HG03196 (cell line): ENCODE measurements around the gene SLC24A1.
"Not testable (repeated sequence)": the region's sequence is repeated elsewhere in the genome, so short reads cannot be mapped to it uniquely, and the experiment has no call there.

Experiments used
- ATAC-seq: cut with Tn5 transposase; IDR thresholded peaks from one replicate; pipeline ENCODE4 v1.9.1; 2021; ENCODE audit not compliant: unreplicated experiment

The SLC24A1 gene

DNA sequence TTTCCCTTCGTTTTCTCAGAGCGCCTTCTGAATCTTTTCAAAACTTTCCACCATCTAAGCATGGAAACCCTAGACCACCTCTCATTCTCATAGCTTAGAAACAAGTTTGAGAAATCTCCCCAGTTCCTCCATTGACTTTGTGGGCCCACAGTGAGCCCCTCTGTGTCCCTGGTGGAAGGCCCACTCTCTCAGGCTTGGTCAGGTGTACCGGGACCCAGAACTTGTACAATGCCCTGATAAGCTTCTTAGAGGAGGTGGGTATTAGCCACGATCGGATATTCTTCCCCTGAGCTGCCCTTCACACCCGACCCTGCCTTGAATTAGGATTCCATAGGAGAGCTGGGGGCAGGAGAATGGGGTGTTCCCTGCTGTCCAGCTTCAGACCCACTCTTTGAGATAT, at the start of gene SLC24A1:
Gene SLC24A1, plus strand, starts transcription at position 301 of the 400 bp plus-strand sequence. CDS start 2,143 bp downstream, outside the sequence.
- ATAC-seq: no peak

DNA sequence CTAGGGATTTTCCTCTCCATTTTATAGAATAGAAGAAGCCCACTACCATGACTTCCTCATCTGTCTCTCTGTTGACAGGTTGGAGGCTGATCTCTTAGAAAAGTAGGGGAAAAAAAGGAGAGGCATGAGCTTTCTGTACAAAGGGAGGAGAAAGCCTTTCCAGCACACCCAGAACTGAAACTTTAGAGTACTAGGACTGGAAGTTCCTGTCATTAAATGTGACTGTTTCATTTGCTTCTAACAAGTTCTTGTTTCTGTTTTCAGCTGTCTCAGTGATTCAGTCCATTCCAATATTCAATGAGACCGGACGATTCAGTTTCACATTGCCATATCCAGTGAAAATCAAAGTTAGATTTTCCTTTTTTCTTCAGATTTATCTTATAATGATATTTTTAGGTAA, 49.8 kb upstream of the SLC24A1 start:
- ATAC-seq: no peak

DNA sequence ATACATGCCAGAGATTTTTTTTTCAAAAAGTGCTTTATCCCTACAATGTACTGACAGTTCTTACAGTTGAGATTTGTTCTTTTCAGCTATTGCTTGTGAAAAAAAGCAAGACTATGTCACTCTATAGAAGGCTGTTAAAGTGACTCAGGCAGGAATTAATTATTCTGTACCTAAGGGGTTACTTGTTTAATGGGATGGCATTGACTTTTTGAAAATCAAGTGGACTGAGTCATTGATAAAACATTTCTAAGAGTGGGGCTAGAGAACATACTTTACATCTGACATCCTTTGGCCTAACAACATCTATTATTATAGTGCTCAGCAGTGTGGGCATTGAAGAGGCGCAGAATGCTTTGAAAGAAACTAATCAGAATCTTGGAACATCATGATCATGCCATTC, 45.1 kb upstream of the SLC24A1 start:
- no peak for ATAC-seq

DNA sequence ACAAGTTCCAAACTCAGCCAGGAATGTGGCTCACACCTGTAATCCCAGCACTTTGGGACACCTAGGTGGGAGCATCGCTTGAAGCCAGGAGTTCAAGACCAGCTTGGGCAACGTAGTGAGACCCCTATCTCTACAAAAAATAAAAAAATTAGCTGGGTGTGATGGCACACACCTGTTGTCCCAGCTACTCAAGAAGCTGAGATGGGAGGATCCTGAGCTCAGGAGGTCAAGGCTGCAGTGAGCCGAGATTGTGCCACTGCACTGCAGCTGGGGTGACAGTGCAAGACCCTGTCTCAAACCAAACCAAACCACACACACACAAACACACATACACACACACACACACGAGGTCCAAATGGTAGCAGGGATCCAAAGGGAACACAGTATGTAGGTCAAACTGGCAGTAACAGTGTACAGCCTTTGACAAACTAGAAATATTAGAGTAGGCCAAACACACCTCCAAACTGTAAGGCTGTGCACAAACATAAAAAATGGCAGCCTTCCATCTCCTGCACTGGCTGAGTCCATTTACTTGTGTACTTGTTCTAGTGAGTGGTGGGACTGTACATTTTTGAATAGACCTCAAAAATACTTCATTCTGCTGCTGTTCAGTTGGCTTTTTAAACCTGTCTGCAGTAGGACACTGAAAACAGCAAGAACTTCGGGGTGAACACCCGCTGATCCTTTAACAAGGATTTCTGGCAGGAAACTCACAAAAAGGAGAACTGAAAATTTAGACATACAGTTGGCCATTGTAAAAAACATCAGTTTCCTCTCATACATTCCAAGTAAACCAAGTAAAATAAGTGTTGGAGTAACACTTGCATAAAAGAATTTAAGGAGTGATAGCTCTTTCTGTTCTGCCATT, 44.4 kb upstream of the SLC24A1 start:
- no peak for ATAC-seq

DNA sequence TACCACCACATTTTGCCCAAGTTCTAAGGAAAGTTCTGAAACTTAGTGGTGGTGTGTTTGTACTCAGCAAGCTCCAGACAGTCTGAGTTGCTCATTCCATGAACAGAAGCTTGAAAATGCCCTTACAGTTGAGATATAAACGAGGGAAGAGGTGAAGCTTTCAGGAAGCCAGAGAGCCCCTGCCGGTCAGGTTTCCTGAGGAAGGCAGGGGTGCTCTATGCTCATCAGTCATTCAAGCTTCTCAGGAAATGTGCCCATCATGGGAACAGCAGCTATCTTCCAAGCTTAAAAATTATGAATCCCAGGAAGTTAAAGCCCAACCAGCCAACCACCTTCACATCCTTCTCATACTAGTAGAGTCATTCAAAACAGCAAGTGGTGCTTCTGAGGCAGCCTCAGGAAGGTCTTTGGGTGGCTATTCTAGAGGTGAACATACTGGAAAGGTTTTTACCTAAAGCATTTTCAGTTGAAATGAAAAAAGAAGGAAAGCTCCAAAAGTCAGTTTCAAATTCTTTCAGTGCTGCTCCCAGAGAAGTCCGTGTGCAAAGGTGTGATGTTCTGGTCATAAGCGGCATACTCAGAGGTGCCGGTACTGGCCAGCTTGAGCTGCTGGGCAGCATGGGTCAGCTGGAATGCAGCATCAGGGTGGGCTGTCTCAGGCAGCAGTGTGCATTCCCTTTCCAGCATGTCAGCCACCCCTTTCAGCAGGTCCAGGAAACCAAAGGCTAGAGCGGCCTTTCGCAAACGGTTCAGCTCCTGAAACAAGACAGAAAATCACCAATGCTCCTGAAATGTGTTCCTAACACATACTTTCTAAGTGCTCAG, 42.6 kb upstream of the SLC24A1 start:
- ATAC-seq: no peak

DNA sequence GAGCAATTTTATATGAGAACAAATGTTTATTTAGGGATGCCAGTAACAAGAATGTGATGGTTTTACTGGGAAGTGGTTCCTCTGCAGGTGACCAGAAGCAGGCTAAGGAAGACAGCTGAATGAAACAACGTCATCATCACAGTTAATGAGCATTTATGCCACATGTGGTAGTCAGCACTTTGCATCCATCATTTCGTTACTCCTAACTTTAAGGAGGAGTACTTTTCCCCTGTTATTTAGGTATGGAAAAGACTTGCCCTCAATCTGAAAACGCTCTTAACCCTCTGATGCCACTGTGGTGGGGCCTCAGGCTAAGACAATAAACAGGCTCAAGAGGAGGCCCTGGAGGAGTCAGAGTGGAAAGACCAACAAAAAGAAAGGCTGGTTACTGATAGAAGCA, 42.0 kb upstream of the SLC24A1 start:
- ATAC-seq: no peak

DNA sequence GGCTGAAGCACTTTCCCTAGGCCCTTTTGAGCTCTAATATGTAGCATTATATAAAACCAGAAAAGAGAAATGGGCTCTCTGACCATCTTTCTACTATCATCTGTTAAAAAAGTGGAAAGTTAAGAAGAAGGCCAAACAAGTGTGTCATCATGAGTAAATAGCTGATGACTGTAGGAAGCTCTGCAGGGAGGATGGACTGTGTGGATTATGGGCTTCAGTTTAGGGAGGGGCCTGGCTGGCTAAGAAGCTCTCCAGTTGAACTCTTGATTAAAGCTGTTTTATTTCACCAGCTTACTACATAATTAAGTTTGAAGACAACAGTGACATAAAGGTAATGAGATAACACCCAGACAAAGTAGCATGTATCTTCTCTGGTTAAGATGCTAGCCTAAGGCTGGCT, 41.5 kb upstream of the SLC24A1 start:
- ATAC-seq: no peak

DNA sequence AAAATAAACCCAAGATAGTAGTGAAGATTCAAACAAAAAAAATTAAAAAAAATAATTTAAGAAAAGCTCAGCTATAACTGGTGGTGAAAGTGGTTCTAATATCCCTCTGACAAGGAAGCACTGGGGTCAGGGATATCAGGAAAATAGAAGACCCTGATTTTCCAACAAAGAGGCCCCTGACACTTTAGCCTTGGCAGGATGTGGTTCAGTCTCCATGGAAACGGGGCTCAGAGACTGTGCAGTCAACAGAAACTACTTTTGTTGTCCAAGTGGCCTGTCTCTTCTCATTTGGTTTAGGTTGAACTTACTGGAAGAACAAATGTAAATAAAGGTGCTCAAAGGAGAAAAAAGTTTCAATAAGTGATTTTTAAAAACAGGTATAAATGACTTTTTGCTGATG, 38.0 kb upstream of the SLC24A1 start:
- ATAC-seq: no peak

DNA sequence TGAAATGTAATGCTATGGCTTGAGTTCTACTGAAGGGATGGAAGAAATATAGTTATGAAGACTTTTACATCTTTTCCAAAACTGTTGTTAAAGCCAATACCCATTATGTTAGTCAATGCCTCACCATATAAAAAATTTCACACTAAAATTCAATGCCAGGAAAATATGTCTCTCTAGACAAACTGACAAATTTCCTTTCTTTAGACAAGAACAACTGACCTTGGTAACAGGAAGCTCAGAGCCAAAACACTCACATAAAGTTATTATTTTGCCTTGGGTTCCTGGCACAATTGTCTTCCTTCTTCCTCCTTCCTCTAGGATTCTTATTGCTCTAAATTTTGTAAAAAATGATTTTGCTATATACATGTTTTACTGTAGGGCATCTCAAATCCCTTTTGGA, 37.5 kb upstream of the SLC24A1 start:
- no peak for ATAC-seq

DNA sequence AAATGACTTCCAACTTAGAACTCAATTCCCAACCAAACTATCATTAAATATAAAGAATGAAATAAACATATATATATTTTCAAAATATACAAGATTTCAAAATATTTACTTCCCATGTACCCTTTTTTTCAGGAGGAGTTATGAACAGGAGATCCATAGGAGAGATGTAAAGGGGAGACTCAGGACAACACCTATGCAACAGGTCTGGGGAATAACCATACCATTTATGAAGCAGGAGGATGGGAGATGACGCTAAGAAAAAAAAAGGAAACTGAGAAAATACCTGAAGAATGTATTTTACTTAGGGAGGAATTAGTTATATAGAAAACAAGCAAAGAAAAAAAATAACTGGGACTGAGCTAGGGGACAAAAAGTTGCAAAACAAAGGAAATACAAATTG, 34.6 kb upstream of the SLC24A1 start:
- no peak for ATAC-seq

DNA sequence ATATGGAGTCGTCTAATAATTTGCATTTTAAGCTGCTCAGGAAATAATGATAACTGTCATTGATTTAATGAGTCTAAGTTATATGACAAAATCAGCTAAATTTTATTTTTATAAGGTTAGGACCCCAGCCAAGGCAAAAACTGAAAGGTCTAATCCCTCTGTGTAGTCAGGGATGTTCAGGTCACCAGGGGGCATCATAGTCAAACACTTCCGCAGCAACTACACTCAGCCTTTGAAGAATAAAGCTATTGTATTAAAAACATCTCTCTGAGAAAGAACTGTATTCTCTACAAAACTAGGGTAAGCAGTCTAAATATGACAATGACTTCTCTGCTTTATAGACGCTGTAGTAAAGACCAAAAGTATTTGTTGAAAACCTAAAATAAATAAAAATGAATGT, 25.8 kb upstream of the SLC24A1 start:
- no peak for ATAC-seq

DNA sequence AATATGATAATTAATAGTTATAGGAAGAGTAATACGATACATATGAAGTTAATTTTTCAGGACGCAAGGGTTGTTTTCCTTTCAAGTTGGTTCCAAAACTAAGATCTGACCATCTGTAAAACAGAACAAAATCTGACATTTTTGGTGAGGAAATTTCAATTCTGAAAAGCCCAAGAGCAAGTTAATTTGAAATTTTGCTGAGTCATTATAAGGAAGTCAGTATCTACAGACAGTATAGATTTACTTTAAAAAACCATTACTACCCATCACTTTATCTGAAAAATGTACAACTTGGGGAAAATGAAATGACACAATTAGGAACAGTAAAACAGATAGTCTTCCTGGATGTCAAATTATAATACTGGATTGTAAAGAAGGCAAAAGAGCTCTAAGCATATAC, 23.3 kb upstream of the SLC24A1 start:
- ATAC-seq: no peak

DNA sequence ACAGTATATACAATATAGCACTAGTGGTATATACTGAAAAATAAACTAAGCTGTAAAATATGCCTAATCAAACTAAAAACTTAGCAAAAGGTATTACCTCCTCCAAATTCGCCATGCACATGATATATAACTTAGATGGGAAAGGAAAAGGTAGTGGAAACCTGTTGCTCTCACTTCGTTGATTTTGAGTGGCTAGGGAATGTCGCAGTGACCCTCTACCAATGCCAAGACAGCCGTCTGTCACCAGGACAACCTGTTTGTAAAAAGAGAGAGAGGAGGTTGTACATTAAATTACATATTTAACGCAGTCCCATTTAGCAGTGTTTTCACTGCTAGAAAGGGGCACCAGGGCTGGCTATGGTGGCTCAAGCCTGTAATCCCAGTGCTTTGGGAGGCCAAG, 22.1 kb upstream of the SLC24A1 start:
- no peak for ATAC-seq

DNA sequence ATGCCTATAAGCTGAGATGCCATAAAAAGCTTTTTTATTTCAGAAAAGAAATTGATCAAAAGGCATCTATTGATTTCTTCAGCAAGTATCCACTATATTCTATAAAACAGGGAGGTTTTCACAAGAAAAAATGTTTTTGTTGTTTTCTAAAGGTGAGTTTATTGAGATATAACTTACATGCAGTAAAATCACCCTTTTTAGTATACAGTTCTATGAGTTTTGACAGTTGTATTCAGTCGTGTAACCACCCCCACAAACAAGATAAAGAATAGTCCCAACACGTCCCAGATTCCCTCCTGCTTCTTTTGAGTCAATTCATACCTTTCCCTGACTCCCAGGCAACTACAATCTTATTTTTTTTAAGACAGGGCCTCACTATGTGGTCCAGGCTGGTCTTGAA, 18.6 kb upstream of the SLC24A1 start:
- ATAC-seq: no peak

DNA sequence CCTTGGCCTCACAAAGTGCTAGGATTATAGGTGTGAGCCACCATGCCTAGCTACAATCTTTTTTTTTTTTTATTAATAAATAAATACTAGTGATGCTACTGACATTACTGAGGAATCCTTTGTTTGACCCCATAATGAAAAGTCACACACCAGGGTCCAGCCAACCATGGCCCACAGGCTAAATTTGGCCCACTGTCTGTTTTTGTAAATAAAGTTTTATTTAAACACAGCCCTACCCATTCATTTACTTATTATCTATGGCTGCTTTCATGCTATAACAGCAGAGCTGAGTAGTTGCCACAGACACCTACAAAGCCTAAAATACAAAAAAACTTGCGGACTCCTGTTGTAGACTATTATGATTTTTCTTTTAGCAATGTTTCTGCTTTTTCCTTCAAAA, 18.2 kb upstream of the SLC24A1 start:
- no peak for ATAC-seq

DNA sequence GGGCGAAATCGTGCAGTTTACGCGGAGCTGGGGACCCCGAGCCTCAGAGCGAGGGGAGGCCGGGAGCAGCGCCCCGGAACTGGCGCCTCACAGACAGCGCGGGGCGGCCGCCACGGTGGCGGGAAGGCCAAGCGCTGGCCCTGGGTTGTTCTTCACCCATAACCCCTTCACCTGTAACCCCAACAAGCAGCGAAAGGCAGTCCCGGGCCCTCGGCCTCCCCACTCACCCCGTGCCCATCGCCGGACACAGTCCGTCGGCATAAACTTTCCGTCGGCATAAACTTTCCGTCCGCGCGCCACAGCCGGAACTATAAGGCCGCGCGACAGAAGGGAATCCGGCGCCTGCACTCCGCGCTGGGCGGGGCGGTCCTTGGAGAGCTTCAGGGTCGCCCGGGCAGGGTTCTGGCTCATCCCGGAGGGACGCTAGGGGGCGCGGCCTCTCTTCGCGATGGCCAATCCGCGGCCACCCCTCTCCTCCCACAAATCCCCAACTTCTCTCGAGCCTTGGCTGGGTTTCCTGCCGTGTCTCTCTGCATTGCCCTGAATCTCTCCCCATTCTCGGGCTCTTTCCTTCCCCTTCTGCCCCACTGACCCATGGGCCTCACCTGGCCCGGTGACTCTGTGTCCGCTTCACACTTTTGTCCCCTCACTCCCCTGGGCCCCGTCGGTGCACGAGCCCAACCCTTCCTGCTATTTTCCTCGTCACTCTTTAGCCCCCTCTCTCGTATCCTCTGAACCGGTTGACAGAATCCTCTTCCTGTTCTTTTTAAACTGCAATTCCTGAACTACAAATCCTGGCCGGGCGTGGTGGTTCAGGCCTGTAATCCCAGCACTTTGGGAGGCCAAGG, 10.6 kb upstream of the SLC24A1 start, which contains the start of gene INTS14:
Gene INTS14, minus strand, starts transcription at position 261 of the 848 bp plus-strand sequence. CDS start 3,751 bp downstream, outside the sequence.
- peak; percentile 97 for ATAC-seq

DNA sequence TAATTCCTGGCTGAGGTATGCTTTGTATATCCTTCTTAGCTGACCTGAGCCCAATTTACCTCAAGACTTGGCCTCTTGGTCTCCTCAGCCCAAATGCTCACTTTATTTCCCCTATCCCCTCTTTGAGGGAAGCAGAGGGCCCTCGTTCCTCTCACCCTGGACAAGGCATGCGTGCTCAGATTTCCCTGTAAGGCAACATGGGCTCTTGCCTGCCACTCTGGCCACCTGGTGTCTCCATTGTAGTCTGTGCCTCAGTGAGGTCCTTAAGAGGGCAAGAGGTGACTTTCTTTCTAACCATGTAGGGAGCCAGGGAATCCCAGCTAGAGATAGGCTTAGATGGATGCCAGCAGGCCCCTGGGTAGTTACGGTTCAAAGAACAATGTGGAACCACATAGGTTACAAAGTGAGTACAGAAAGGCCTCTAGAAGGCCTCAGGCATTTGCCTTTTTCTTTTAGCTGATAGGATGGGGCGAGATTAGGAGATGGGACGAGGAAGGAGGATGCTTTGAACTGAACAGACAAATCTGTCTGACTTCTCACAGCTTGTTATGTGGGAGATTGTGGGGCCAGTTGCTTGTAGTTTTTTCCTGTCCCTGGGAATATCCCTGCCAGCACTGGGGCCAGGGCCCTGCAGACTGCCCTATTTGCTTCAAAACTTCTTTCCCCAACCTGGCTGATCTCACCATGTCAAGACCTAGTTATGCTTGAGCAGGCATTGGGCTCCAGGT, 9.7 kb upstream of the SLC24A1 start:
- ATAC-seq: no peak

DNA sequence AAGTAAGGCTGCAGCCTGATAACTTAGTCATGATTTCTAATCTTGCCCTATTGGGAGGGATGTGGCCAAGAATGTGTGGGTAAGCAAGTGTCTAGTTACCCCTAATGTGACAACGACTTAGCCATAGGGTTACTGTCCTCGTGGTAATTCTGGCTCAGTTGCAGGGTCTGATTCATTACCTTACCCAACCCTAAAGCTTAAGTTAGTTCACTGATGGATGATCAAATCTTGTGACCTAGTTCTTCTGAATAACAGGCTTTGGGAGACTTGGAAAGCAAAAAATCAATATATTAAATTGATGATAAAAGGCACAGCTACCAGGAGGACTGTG, 9.2 kb upstream of the SLC24A1 start:
- ATAC-seq: no peak

DNA sequence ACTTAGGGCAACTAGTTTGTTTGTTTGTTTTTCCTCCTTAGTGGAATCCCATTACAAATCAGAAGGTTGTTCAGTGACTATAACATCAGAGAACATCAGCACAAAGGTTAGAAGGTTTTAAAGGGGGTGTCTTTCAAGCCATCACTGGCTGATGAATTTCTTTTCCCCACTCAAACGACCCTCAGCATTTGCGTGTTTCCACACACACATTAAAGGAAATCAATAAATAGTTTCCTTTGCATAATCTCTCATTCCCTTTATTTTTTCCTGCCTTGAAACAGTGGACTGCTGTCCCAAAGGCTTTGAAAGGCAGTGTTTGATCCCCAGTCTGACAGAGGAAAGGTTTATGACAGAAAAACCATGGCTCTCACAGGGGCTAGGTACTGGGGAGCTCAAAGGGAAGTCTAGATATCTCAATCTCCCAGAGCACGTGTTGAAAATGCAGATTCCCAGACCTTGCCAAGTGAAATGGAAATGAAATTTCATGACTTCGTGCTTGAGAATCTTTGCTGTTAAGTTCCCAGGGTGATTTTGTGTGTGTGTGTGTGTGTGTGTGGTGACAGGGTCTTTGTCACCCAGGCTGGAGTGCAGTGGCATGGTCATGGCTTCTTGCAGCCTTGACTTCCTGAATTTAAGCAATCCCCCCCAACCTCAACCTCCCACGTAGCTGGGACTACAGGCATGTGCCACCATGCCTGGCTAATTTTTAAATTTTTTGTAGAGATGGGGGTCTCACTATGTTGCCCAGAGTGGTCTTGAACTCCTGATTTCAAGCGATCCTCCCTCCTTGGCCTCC, 8.6 kb upstream of the SLC24A1 start:
- no peak for ATAC-seq

DNA sequence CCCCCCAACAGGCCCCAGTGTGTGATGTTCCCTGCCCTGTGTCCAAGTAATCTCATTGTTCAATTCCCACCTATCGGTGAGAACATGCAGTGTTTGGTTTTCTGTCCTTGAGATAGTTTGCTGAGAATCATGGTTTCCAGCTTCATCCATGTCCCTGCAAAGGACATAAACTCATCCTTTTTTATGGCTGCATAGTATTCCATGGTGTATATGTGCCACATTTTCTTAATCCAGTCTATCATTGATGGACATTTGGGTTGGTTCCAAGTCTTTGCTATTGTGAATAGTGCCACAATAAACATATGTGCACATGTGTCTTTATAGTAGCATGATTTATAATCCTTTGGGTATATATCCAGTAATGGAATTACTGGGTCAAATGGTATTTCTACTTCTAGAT, 5.9 kb upstream of the SLC24A1 start:
- not testable (repeated sequence) for ATAC-seq
